Keratinocyte (primary cell): ENCODE data around the gene PIEZO1. TPM values are rescaled to one million over a fixed set of nuclear protein-coding genes. Genes with fewer than 3 reads are reported as not detected.

ENCODE experiments used
- DNase-seq: peaks from one replicate; pipeline ENCODE4 v3.0.0-alpha.2; 2011; ENCODE audit warnings: low read depth, missing footprints, low spot score
- FAIRE-seq: peaks from 2 replicates; lab custom pipeline; 2011; peaks lifted over from hg19 to GRCh38; lab: Jason Lieb, UNC
- H2AFZ ChIP-seq: 2 replicates; pipeline ENCODE4 v1.6.0; 2012; ENCODE audit warnings: low read length, control low read depth, inconsistent platforms; ENCODE audit not compliant: control insufficient read depth
- H3K27ac ChIP-seq: 2 replicates; pipeline ENCODE4 v1.5.1; 2011; ENCODE audit warnings: low read length; ENCODE audit not compliant: control insufficient read depth, insufficient read depth
- H3K27me3 ChIP-seq: 3 replicates; pipeline ENCODE4 v1.6.0; 2011; ENCODE audit warnings: low read length; ENCODE audit not compliant: control insufficient read depth, insufficient read depth; ENCODE audit errors: extremely low read depth
- H3K36me3 ChIP-seq, 2 experiments: 2 replicates in 1 of 2; 3 replicates in 1 of 2; pipeline ENCODE4 v1.5.1; 2011; ENCODE audit warnings: low read length in 2 of 2, mild to moderate bottlenecking in 1 of 2; ENCODE audit not compliant: control insufficient read depth in 2 of 2, insufficient read depth in 2 of 2; ENCODE audit errors: extremely low read depth in 1 of 2
- H3K4me1 ChIP-seq: 3 replicates; pipeline ENCODE4 v1.5.1; 2011; ENCODE audit warnings: low read length; ENCODE audit not compliant: control insufficient read depth, insufficient read depth; ENCODE audit errors: extremely low read depth
- H3K4me2 ChIP-seq: 3 replicates; pipeline ENCODE4 v1.6.0; 2011; ENCODE audit warnings: low read depth, low read length; ENCODE audit not compliant: control insufficient read depth, insufficient read depth; ENCODE audit errors: extremely low read depth
- H3K4me3 ChIP-seq, 3 experiments: fragments of 200-600 bp in 1 of 3; sonication (generic) in 1 of 3; 2 replicates in 2 of 3; 3 replicates in 1 of 3; pipeline ENCODE4 v1.5.1; 2011 to 2016; ENCODE audit warnings: low read length in 3 of 3, mild to moderate bottlenecking in 3 of 3, control low read depth in 2 of 3, inconsistent platforms in 1 of 3, low read depth in 1 of 3, mixed read lengths in 1 of 3, mixed run types in 1 of 3, moderate library complexity in 1 of 3; ENCODE audit not compliant: control insufficient read depth in 2 of 3, insufficient read depth in 2 of 3; ENCODE audit errors: extremely low read depth in 1 of 3
- H3K79me2 ChIP-seq: 2 replicates; pipeline ENCODE4 v1.6.0; 2012; ENCODE audit warnings: low read length; ENCODE audit not compliant: control insufficient read depth, insufficient read depth
- H3K9ac ChIP-seq: 3 replicates; pipeline ENCODE4 v1.6.0; 2011; ENCODE audit warnings: low read length; ENCODE audit not compliant: control insufficient read depth, insufficient read depth; ENCODE audit errors: extremely low read depth
- H3K9me1 ChIP-seq: 3 replicates; pipeline ENCODE4 v1.6.0; 2011; ENCODE audit warnings: low read length; ENCODE audit not compliant: control insufficient read depth, insufficient read depth; ENCODE audit errors: extremely low read depth
- H3K9me3 ChIP-seq: 2 replicates; pipeline ENCODE4 v1.5.1; 2012; ENCODE audit warnings: low read depth, low read length; ENCODE audit not compliant: control insufficient read depth
- H4K20me1 ChIP-seq: 3 replicates; pipeline ENCODE4 v1.6.0; 2011; ENCODE audit warnings: low read length; ENCODE audit not compliant: control insufficient read depth, insufficient read depth; ENCODE audit errors: extremely low read depth
- CTCF ChIP-seq, 3 experiments: IDR thresholded peaks in 1 of 3; conservative IDR thresholded peaks in 1 of 3; optimal IDR thresholded peaks in 1 of 3; 2 replicates in 2 of 3; 3 replicates in 1 of 3; pipeline versions ENCODE3 to v1.5.1; 2011; ENCODE audit warnings: low read length in 3 of 3, mild to moderate bottlenecking in 3 of 3, moderate library complexity in 2 of 3, control low read depth in 1 of 3, inconsistent platforms in 1 of 3; ENCODE audit not compliant: insufficient read depth in 2 of 3; ENCODE audit errors: extremely low read depth in 1 of 3
- EZH2 ChIP-seq: IDR thresholded peaks from one replicate; pipeline ENCODE4 v1.6.1; 2012; ENCODE audit warnings: inconsistent platforms, mild to moderate bottlenecking, low read length, moderate library complexity
- dilution Hi-C: fragments of 300-500 bp; cut with MboI; formaldehyde crosslinking; loops from one replicate; pipeline ENCODE4 v1.7.0; 2020; ENCODE audit warnings: low sequenced_read_pairs; ENCODE audit not compliant: extremely low pct_ligation_motif_present
- polyA plus RNA-seq, 5 experiments: library from polyadenylated mRNA; depleted of rRNA in 3 of 5; stranded (reverse) in 3 of 5; stranded (forward) in 1 of 5; unstranded in 1 of 5; fragments of >200 nt; gene quantifications; 1 replicate in 1 of 5; 2 replicates in 3 of 5; 3 replicates in 1 of 5; pipeline versions ENCODE4 v1.2.1 to v1.2.3, GENCODE V29; 2011 to 2012; ENCODE audit warnings: missing spikeins in 2 of 5, low read depth in 1 of 5, low replicate concordance in 1 of 5

The PIEZO1 gene
- polyA plus RNA-seq, 1 donor (not counting 4 experiments of a cell fraction or from before 2014, with no cell fraction given) = 62.8 TPM

DNA sequence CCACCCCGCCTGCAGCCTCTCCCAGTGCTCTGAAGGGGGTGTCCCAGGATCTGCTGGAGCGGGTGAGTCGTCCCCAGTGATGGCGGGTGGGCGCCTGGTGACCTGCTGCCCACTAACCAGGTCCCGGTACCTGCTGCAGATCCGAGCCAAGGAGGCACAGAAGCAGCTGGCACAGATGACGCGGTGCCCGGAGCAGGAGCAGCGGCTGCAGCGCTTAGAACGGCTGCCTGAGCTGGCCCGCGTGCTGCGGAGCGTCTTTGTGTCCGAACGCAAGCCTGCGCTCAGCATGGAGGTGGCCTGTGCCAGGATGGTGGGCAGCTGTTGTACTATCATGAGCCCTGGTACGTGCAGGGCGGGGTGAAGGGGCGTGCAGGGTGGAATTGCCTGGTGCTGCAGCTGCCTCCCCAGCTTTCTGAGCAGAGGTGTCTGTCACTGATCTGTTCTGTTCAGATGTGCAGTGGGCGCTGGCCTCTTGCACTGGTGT lies 22.2 kb upstream of the PIEZO1 start:
- no peak overlapping the region for H3K9ac ChIP-seq
- DNase-seq (no peak), FAIRE-seq (no peak)
- H3K4me3 ChIP-seq = no peak overlapping the region
- no peak for TF ChIP-seq CTCF (optimal IDR thresholded peaks at IDR 0.05 in 1 of 3, IDR thresholded peaks at IDR 0.05 in 1 of 3, conservative IDR thresholded peaks at IDR 0.05 in 1 of 3; ENCODE audit: extremely low read depth in 1 of 3, insufficient read depth in 2 of 3, low read length in 3 of 3)
- no peak for TF ChIP-seq EZH2
- H4K20me1 ChIP-seq = peaks cover 2% of the 10 kb centered on the region
- no peaks in the 10 kb centered on the region for H3K27me3 ChIP-seq
- H3K9me3 ChIP-seq = no peaks in the 10 kb centered on the region
- H3K9me1 ChIP-seq = peaks cover 4% of the 10 kb centered on the region
- no peak overlapping the region for H2AFZ ChIP-seq
- H3K79me2 ChIP-seq = peaks cover 30% of the 10 kb centered on the region
- peaks cover 13 to 19% of the 10 kb centered on the region in 2 experiments for H3K36me3 ChIP-seq
- H3K4me1 ChIP-seq = peaks cover 29% of the 10 kb centered on the region
- dilution Hi-C loops = no loop called here
- H3K27ac ChIP-seq = no peak overlapping the region
- no peak overlapping the region for H3K4me2 ChIP-seq

- H3K79me2 ChIP-seq = peaks cover 30% of the 10 kb centered on the region
- peaks cover 27% of the 10 kb centered on the region for H3K4me1 ChIP-seq
Measured at GRCh38 chr16:88806491-88807111, 21.6 kb upstream of the PIEZO1 start.

More at GRCh38 chr16:88806491-88807111, 21.6 kb upstream of the PIEZO1 start:
- no peak overlapping the region for H3K9ac ChIP-seq
- dilution Hi-C loops = no loop called here
- H3K27ac ChIP-seq = no peak overlapping the region
- peaks cover 4% of the 10 kb centered on the region for H3K9me1 ChIP-seq
- no peak overlapping the region for H3K4me2 ChIP-seq
- no peaks in the 10 kb centered on the region for H3K27me3 ChIP-seq
- no peak for DNase-seq
- no peak overlapping the region for H2AFZ ChIP-seq
- no peaks in the 10 kb centered on the region for H3K9me3 ChIP-seq
- TF ChIP-seq EZH2 (no peak), CTCF (optimal IDR thresholded peaks at IDR 0.05 in 1 of 3, IDR thresholded peaks at IDR 0.05 in 1 of 3, conservative IDR thresholded peaks at IDR 0.05 in 1 of 3; ENCODE audit: extremely low read depth in 1 of 3, insufficient read depth in 2 of 3, low read length in 3 of 3) (no peak)
- H3K36me3 ChIP-seq = peaks cover 13 to 19% of the 10 kb centered on the region in 2 experiments
- FAIRE-seq = no peak
- H3K4me3 ChIP-seq = no peak overlapping the region
- peaks cover 2% of the 10 kb centered on the region for H4K20me1 ChIP-seq
